Renal cortical epithelial cell (primary cell): ENCODE results near the gene DLL3. TPM values are rescaled to one million over a fixed set of nuclear protein-coding genes. Genes with fewer than 3 reads are reported as not detected.
"Not testable (repeated sequence)": the region's sequence is repeated elsewhere in the genome, so short reads cannot be mapped to it uniquely, and the experiment has no call there.

Experiments used
- DNase-seq: peaks from one replicate; pipeline ENCODE4 v3.0.0-alpha.2; 2011; ENCODE audit warnings: low read depth
- total RNA-seq: library from RNA; depleted of rRNA; stranded (reverse); fragments of >200 nt; gene quantifications from 2 replicates; pipeline ENCODE4 v1.2.3, GENCODE V29; 2014

DLL3 gene
- total RNA-seq, result 0.05 TPM in 1 of 2 replicates, not detected in the other

GRCh38 chr19:39498798-39499642 lies at the start of gene DLL3:
Gene DLL3, plus strand, starts transcription at chr19:39498947. Its CDS starts 28 bp downstream, at chr19:39498975.
- no peak for DNase-seq

- DNase-seq, result no peak
Measured at GRCh38 chr19:39449116-39449797, 49.5 kb upstream of the DLL3 start.

- DNase-seq, result not testable (repeated sequence)
Measured at GRCh38 chr19:39451257-39451656, 47.5 kb upstream of the DLL3 start.

GRCh38 chr19:39463403-39463802 lies 35.3 kb upstream of the DLL3 start:
- DNase-seq, result no peak

- no peak for DNase-seq
Measured at GRCh38 chr19:39465956-39466747, 32.6 kb upstream of the DLL3 start.

GRCh38 chr19:39467941-39468340 lies 30.8 kb upstream of the DLL3 start:
- no peak for DNase-seq

- no peak for DNase-seq
Measured at GRCh38 chr19:39469036-39469435, 29.7 kb upstream of the DLL3 start.

- DNase-seq, result no peak
Measured at GRCh38 chr19:39469567-39469966, 29.2 kb upstream of the DLL3 start.

- DNase-seq, result no peak
Measured at GRCh38 chr19:39470724-39471339, 27.9 kb upstream of the DLL3 start.

- no peak for DNase-seq
Measured at GRCh38 chr19:39471756-39472536, 26.8 kb upstream of the DLL3 start.

- no peak for DNase-seq
Measured at GRCh38 chr19:39472746-39473442, 25.9 kb upstream of the DLL3 start.

- DNase-seq, result no peak
Measured at GRCh38 chr19:39473443-39473960, 25.2 kb upstream of the DLL3 start.

- no peak for DNase-seq
Measured at GRCh38 chr19:39474139-39474620, 24.6 kb upstream of the DLL3 start.

- DNase-seq, result no peak
Measured at GRCh38 chr19:39475748-39476147, 23.0 kb upstream of the DLL3 start.

GRCh38 chr19:39479319-39479801 lies 19.4 kb upstream of the DLL3 start:
- DNase-seq, result peak; percentile 44

GRCh38 chr19:39479916-39480315 lies 18.8 kb upstream of the DLL3 start:
- no peak for DNase-seq

GRCh38 chr19:39480337-39481228 lies 18.2 kb upstream of the DLL3 start, which contains the start of gene TIMM50:
Gene TIMM50, plus strand, starts transcription at chr19:39480838. Its CDS starts 16 bp downstream, at chr19:39480854.
- DNase-seq, result peak; percentile 81

GRCh38 chr19:39481229-39481545 lies 17.6 kb upstream of the DLL3 start:
- no peak for DNase-seq

- DNase-seq, result no peak
Measured at GRCh38 chr19:39481676-39482075, 17.1 kb upstream of the DLL3 start.
